ENCODE data around the gene GAL3ST3. TPM values are rescaled to one million over a fixed set of nuclear protein-coding genes. Genes with fewer than 3 reads are reported as not detected.

GAL3ST3 gene
- polyA plus RNA-seq, 1 donor (not counting 4 experiments of a cell fraction or from before 2014, with no cell fraction given): not detected

- no peak for DNase-seq (ENCODE audit: low read depth, low spot score)
- Histone ChIP-seq H3K4me1 (ENCODE audit: control insufficient read depth, extremely low read depth, insufficient read depth, low read length) (peaks cover 25% of the 10 kb centered on the region), H3K27ac (ENCODE audit: control insufficient read depth, insufficient read depth, low read length) (peak overlapping the region; percentile 18), H3K4me3 (ENCODE audit: control insufficient read depth in 2 of 3, extremely low read depth in 1 of 3, insufficient read depth in 2 of 3, low read depth in 1 of 3, low read length in 3 of 3) (no peak overlapping the region), H3K9me3 (ENCODE audit: control insufficient read depth, low read depth, low read length) (no peaks in the 10 kb centered on the region), H3K27me3 (ENCODE audit: control insufficient read depth, extremely low read depth, insufficient read depth, low read length) (no peaks in the 10 kb centered on the region), H2AFZ (ENCODE audit: control insufficient read depth, low read length) (no peak overlapping the region), H3K79me2 (ENCODE audit: control insufficient read depth, insufficient read depth, low read length) (peaks cover 37% of the 10 kb centered on the region), H3K9ac (ENCODE audit: control insufficient read depth, extremely low read depth, insufficient read depth, low read length) (no peak overlapping the region), H4K20me1 (ENCODE audit: control insufficient read depth, extremely low read depth, insufficient read depth, low read length) (no peaks in the 10 kb centered on the region), H3K4me2 (ENCODE audit: control insufficient read depth, extremely low read depth, insufficient read depth, low read depth, low read length) (no peak overlapping the region), H3K36me3 (ENCODE audit: control insufficient read depth in 2 of 2, extremely low read depth in 1 of 2, insufficient read depth in 2 of 2, low read length in 2 of 2) (peaks cover 42 to 59% of the 10 kb centered on the region in 2 experiments), H3K9me1 (ENCODE audit: control insufficient read depth, extremely low read depth, insufficient read depth, low read length) (peaks cover 3% of the 10 kb centered on the region)
- no peak for FAIRE-seq
- dilution Hi-C loops (cut with MboI; ENCODE audit: extremely low pct_ligation_motif_present, low sequenced_read_pairs): no loop called here
- TF ChIP-seq EZH2 (IDR thresholded peaks at IDR 0.05; ENCODE audit: low read length): no peak
- TF ChIP-seq, protein P1, sequence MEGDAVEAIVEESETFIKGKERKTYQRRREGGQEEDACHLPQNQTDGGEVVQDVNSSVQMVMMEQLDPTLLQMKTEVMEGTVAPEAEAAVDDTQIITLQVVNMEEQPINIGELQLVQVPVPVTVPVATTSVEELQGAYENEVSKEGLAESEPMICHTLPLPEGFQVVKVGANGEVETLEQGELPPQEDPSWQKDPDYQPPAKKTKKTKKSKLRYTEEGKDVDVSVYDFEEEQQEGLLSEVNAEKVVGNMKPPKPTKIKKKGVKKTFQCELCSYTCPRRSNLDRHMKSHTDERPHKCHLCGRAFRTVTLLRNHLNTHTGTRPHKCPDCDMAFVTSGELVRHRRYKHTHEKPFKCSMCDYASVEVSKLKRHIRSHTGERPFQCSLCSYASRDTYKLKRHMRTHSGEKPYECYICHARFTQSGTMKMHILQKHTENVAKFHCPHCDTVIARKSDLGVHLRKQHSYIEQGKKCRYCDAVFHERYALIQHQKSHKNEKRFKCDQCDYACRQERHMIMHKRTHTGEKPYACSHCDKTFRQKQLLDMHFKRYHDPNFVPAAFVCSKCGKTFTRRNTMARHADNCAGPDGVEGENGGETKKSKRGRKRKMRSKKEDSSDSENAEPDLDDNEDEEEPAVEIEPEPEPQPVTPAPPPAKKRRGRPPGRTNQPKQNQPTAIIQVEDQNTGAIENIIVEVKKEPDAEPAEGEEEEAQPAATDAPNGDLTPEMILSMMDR (optimal IDR thresholded peaks at IDR 0.05 in 1 of 3, IDR thresholded peaks at IDR 0.05 in 1 of 3, conservative IDR thresholded peaks at IDR 0.05 in 1 of 3; ENCODE audit: extremely low read depth in 1 of 3, insufficient read depth in 2 of 3, low read length in 3 of 3): no peak
These were observed 7.5 kb upstream of the GAL3ST3 start for GRCh38 chr11:66056501-66056900.

DNA sequence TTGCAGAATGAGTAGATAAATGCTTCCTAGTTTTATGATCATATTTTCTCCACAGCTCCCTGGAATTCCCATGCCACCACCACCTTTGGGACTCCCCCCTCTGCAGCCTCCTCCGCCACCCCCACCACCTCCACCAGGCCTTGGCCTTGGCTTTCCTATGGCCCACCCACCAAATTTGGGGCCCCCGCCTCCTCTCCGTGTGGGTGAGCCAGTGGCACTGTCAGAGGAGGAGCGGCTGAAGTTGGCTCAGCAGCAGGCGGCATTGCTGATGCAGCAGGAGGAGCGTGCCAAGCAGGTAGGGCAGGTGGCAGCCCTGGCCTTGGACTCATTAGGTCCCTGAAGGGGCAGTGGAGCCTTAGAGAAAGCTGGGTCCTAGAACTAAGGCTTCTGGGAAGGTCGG is 6.1 kb upstream of the GAL3ST3 start:
- no peak overlapping the region for H3K9ac ChIP-seq (ENCODE audit: control insufficient read depth, extremely low read depth, insufficient read depth, low read length)
- FAIRE-seq (no peak), DNase-seq (ENCODE audit: low read depth, low spot score) (no peak)
- H3K27me3 ChIP-seq (ENCODE audit: control insufficient read depth, extremely low read depth, insufficient read depth, low read length): no peaks in the 10 kb centered on the region
- H3K4me2 ChIP-seq (ENCODE audit: control insufficient read depth, extremely low read depth, insufficient read depth, low read depth, low read length): no peak overlapping the region
- no peak overlapping the region for H3K27ac ChIP-seq (ENCODE audit: control insufficient read depth, insufficient read depth, low read length)
- H3K4me3 ChIP-seq (ENCODE audit: control insufficient read depth in 2 of 3, extremely low read depth in 1 of 3, insufficient read depth in 2 of 3, low read depth in 1 of 3, low read length in 3 of 3): no peak overlapping the region
- no peaks in the 10 kb centered on the region for H3K9me3 ChIP-seq (ENCODE audit: control insufficient read depth, low read depth, low read length)
- TF ChIP-seq, protein P1 (optimal IDR thresholded peaks at IDR 0.05 in 1 of 3, IDR thresholded peaks at IDR 0.05 in 1 of 3, conservative IDR thresholded peaks at IDR 0.05 in 1 of 3; ENCODE audit: extremely low read depth in 1 of 3, insufficient read depth in 2 of 3, low read length in 3 of 3): no peak
- peaks cover 37 to 47% of the 10 kb centered on the region in 2 experiments for H3K36me3 ChIP-seq (ENCODE audit: control insufficient read depth in 2 of 2, extremely low read depth in 1 of 2, insufficient read depth in 2 of 2, low read length in 2 of 2)
- peaks cover 3% of the 10 kb centered on the region for H3K9me1 ChIP-seq (ENCODE audit: control insufficient read depth, extremely low read depth, insufficient read depth, low read length)
- no peak overlapping the region for H2AFZ ChIP-seq (ENCODE audit: control insufficient read depth, low read length)
- H3K79me2 ChIP-seq (ENCODE audit: control insufficient read depth, insufficient read depth, low read length): peaks cover 36% of the 10 kb centered on the region
- H3K4me1 ChIP-seq (ENCODE audit: control insufficient read depth, extremely low read depth, insufficient read depth, low read length): peaks cover 23% of the 10 kb centered on the region
- dilution Hi-C loops (cut with MboI; ENCODE audit: extremely low pct_ligation_motif_present, low sequenced_read_pairs): no loop called here
- no peaks in the 10 kb centered on the region for H4K20me1 ChIP-seq (ENCODE audit: control insufficient read depth, extremely low read depth, insufficient read depth, low read length)

All from keratinocyte (primary cell).